GM18520 (cell line): Measurements from ENCODE around the gene CLEC1B.
"Not testable (repeated sequence)": the region's sequence is repeated elsewhere in the genome, so short reads cannot be mapped to it uniquely, and the experiment has no call there.

ENCODE experiments used
- ATAC-seq: cut with Tn5 transposase; IDR thresholded peaks from one replicate; pipeline ENCODE4 v1.9.1; 2021; ENCODE audit not compliant: unreplicated experiment

Gene CLEC1B

DNA sequence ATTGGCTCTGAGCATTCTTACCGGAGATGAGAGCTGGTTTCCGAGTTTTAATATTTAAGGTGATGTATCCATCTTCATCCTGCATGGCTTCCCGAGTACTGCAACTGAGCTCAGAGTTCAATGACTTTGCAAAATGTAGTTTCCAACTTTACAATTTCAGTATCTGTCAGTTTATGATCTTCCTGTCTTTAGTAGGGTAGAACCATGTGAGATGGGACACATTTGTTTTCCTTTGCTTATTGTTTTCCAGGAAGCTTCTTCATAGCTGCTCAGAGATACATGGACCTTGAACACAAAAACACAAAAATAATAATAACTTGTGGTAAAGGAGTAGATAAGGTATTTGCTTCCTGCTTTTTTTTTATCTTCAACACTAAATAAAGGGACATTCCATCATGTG is at the start of gene CLEC1B:
Gene CLEC1B (minus strand): TSS at position 106 of the 400 bp plus-strand sequence. CDS start 21 bp downstream, at position 85.
- no peak for ATAC-seq

DNA sequence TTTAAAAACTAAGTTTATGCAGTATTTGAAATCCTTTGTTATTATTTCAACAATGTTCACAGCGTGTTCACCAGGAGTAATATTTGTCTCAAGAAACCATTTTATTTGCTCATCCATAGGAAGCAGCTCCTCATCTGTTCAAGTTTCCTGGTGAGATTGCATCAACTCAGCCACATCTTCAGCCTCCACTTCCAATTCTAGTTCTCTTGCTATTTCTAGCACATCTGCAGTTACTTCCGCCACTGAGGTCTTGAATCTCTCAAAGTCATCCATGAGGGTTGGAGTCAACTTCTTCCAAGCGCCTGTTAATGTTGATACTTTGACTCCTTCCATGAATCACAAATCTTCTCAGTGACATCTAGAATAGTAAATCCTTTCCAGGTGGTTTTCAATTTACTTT is 49.6 kb upstream of the CLEC1B start:
- ATAC-seq, result no peak

DNA sequence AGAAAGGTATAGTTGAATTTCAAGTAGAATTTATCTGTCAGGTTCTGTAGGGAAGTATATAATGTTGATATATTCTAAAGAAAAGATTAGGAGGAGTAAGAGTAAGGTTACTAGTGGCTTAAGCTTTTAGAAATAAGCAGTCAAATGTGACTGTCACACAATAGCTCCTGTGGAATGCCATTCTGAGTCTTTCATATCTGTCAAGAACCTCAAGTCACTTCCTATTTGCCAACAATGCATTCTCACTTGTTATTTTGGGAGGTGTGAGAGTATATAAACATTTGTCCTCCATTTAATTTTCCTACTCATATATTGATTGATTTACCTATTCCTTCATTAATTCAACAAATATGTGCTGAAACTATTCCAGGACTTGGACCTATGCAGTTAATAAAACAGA is 43.2 kb upstream of the CLEC1B start:
- no peak for ATAC-seq

DNA sequence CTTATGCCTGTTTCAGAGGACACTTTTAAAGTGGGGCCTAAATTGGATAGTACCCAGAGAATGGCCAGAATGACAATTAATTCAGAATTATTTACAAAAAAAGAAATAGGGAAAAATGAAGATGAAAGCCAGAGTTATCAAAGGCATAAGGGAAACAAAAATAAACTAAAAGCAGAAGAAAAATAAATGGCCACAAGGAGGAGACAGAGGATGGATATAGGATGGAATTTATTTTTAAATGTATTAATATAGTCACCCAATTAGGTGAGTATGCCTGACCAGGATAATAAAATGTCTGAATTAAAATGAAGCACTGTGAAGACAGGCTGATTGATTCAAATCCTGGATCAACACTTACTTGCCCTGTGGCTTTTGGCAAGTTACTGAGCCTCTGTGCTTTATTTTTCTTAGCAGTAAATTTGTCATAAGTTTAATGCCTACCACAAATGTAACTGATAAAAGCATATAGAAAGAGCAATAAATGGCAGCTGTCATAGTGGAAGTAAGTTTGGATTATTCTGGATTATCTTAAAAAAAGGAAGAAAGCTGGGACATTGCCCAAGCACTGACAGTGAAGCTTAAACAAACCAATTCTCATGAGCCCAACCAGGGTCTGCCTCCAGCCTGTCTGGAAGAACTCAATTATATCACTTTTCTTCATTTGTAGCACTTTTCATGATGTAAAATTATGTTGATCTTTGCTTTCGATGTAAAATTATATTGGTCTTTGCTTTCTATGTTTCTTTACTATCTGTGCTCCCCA is 35.0 kb upstream of the CLEC1B start:
- ATAC-seq, result no peak

GRCh38 chr12:10031771-10032175 is 32.9 kb upstream of the CLEC1B start:
- ATAC-seq, result no peak

DNA sequence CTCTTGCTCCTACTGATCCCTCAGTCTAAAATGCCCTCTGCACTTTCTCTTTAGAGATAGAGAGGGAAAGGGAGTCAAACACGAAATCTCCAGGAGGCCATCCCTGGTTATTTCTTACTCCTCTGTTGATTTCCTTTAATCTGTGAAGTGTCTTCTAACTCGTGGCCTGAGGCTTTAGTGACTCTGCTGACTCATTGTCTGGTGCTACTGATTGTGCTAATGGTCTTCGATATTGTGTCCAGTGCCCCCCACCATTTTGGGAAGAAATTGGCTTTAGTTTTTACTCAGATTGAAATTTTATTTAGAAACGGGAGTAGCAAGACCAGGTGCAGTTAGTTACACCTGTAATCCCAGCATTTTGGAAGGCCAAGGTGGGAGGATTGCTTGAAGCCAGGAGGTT is 32.4 kb upstream of the CLEC1B start:
- ATAC-seq, result no peak

DNA sequence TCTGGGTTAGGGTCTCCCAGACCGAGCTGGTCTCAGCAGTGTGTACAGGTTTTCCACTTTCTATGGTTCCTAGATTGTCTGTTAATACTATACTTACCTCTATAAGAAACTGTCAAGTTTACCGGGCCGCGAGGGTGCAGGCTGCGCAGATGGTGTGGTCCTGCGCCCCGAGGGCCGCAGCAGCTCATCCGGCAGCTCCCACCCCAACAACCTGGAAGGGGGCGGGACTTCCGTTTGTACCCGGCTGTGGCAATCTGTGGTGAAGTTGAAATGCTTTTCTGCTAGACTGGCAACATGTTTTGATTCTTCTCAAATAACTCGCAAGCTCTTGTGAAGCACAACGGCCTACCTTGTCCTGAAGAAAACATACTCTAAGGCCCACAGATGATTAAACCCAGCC is 31.5 kb upstream of the CLEC1B start, which contains the start of gene CLEC9A:
Gene CLEC9A (plus strand): TSS at position 237 of the 400 bp plus-strand sequence. CDS start 22,006 bp downstream, outside the sequence.
- no peak for ATAC-seq

GRCh38 chr12:10027721-10028120 is 28.8 kb upstream of the CLEC1B start:
- ATAC-seq, result no peak

DNA sequence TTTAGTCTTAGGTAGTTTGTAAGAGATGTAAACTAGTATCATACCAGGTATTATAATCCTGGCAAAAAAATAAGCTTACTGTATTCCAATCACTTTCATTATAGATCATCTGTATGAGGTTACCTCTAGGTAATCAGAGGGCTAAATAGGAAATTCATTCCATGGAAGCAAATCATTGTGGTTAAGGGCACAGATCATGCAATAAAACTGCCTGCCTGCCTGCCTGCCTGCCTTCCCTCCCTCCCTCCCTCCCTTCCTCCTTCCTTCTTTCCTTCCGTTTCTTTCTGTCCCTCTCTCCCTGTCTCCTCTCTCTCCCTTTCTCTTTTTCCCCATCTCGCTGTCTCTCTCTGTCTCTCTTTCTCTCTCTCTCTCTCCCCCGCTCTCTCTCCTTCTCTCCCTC is 28.4 kb upstream of the CLEC1B start:
- ATAC-seq, result no peak

- ATAC-seq, result not testable (repeated sequence)
Measured at GRCh38 chr12:10026666-10027065, 27.7 kb upstream of the CLEC1B start.

DNA sequence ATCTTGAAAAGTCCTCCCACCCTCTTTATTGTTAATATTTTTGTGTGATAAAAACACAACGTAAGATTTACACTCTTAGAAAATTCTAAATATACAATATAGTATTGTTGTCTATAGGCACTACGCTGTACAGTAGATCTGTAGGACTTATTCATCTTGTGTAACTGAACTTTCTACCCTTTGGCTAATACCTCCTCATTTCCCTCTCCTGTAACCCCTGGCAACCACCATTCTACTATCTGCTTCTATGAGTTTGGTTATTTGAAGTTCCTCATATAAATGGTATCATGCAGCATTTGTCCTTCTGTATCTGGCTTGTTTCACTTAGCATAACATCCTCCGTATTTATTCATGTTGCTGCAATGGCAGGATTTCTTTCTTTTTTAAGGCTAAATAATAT is 26.3 kb upstream of the CLEC1B start:
- no peak for ATAC-seq

DNA sequence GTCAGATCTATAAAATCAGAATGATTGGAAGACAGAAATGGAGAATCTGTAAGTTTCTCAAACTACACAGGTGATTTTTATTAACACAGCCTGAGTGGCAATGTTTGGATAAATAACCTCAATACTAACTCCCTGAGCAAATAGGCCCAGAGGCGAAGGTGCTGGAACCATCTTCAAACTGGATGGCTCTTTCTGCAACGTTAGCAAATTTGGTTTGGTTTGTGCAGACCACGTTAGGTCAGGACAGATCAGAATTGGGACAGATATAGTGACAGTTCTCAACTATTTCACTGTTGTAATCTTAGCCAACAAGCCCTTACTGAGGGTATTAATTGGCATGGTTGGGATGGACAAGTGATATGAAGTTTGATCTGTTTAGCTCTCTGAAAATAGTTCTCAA is 22.4 kb upstream of the CLEC1B start:
- ATAC-seq, result no peak

DNA sequence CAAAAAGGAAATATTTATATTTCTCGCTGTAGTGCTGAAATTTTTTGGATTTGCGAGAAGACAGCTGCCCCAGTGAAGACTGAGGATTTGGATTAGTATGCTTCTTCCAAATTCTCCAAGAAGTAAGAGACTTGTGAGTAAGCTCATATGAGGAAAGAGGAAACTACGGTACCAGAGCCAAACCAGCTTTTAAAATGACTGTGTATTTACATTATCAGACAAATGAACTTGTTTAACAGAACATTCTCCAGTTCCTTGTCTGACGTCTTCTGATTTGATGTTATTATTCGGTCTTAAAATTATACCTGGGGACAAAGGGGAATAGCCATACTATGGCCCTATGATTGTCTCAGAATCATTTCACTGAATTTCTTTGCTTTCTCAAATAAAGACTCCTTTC is 19.5 kb upstream of the CLEC1B start:
- no peak for ATAC-seq

GRCh38 chr12:10016881-10017280 is 18.0 kb upstream of the CLEC1B start:
- no peak for ATAC-seq

- no peak for ATAC-seq
Measured at GRCh38 chr12:10015450-10015849, 16.5 kb upstream of the CLEC1B start.

DNA sequence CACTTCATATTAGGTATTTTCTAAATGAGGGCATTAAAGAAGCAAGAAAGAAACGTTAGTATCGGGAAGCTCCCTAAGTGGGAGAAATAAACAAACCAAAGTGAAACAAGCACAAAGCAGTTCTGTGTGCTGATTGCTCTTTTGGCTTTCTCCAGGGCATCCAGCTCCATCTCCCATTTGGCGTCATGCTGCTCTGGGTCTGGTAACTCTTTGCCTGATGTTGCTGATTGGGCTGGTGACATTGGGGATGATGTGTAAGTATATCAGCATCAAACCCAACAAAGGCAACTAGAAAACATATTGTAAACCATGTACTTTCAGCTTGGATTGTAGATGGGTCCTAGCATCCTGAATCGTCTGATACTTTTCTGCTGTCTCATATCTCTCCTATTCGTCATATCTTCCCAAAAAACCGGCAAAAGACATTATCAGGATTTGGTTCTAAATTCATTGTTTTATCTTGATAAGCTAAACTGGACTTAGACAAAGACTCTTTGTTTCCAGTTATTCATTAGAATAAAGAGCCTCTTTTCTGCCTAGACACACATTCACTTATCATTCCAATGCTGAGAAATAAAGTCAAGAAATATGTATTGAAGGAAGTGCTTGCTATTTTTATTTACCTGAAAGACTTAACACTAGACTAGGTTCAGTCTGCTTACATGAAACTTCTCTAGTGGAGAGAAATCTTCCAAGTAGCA is 13.9 kb upstream of the CLEC1B start:
- no peak for ATAC-seq

GRCh38 chr12:10001171-10001776 is 2.4 kb upstream of the CLEC1B start:
- ATAC-seq, result no peak

GRCh38 chr12:9992296-9992695 is 6.6 kb downstream of the CLEC1B start:
- ATAC-seq, result no peak

DNA sequence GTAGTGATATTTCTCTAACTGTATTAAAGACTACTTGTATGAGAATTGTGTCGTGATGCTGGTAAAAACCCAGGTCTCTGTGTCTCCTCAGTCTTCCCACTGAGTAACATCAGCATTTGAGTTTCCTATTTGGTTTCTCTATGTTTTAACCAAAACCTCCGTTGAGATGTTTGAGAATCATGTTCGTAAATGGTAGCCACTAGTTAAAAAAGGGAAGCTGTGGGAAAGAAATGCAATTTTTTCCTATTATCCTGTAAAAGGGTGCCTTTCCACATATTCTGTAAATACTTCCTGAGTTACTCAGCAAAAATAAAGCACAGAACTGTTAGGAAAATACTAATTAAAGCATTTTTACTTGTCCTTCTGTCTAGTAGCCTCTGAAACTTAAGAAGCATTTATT is 7.0 kb downstream of the CLEC1B start:
- ATAC-seq, result no peak

DNA sequence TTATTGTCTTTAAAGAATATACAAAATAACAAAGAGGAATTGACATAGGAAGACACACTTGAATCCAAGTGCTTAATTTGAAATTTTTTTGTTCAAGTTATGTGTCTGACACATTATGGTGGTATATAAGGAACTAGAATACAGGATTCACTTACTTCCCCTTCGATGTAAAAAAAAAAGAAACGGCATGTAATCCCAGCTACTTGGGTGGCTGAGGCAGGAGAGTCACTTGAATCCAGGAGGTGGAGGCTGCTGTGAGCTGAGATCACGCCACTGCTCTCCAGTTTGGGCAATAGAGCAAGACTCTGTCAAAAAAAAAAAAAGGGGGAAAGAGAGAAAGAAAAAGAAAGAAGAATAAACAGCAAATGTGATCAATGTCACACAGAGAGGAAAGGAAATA is 18.8 kb downstream of the CLEC1B start:
- no peak for ATAC-seq

GRCh38 chr12:9977916-9978315 is 21.0 kb downstream of the CLEC1B start:
- ATAC-seq, result no peak

DNA sequence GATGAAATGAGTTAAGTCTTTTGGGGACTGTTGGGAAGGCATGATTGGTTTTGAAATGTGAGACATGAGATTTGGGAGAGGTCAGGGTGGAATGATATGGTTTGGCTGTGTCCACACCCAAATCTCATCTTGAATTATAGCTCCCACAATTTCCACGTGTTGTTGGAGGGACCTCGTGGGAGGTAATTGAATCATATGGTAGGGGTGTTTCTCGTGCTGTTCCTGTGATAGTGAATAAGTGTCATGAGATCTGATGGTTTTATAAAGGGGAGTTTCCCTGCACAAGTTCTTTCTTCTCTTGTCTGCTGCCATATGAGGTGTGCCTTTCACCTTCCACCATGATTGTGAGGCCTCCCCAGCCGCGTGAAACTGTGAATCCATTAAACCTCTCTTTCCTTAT is 22.3 kb downstream of the CLEC1B start:
- ATAC-seq, result not testable (repeated sequence)
